Prostate gland (tissue), 2 donors: Measurements from ENCODE around the gene MEGF8. TPM values are rescaled to one million over a fixed set of nuclear protein-coding genes. Genes with fewer than 3 reads are reported as not detected.

Experiments used
- DNase-seq: peaks from one replicate; pipeline ENCODE4 v3.0.0-alpha.2; 2019; ENCODE audit warnings: low spot score
- H3K27ac ChIP-seq, 2 donors: fragments of 200-600 bp; sonication (generic); 2 replicates each; pipeline ENCODE4 v1.5.1; 2017 to 2019
- H3K27me3 ChIP-seq: fragments of 200-600 bp; sonication (generic); replicated peaks from 2 replicates; pipeline ENCODE4 v1.5.1; 2019; ENCODE audit not compliant: insufficient read depth
- H3K36me3 ChIP-seq, 2 donors: fragments of 200-600 bp; sonication (generic); 1 replicate in 1 of 2; 2 replicates in 1 of 2; pipeline versions ENCODE4 v1.5.1 to v1.8.1; 2017 to 2019
- H3K4me1 ChIP-seq: fragments of 200-600 bp; sonication (generic); replicated peaks from 2 replicates; pipeline ENCODE4 v1.5.1; 2019
- H3K4me3 ChIP-seq, 2 donors: fragments of 200-600 bp; sonication (generic); 2 replicates each; pipeline ENCODE4 v1.5.1; 2017 to 2019
- H3K9me3 ChIP-seq: fragments of 200-600 bp; sonication (generic); 2 replicates; pipeline ENCODE4 v1.5.1; 2017
- CTCF ChIP-seq, 4 experiments: fragments of 200-600 bp in 2 of 4; fragments of 450-650 bp in 2 of 4; sonication (generic) in 2 of 4; IDR thresholded peaks; 1 replicate in 3 of 4; 2 replicates in 1 of 4; pipeline ENCODE4 v1.5.1; 2016 to 2019; ENCODE audit warnings: antibody characterized with exemption in 4 of 4, mild to moderate bottlenecking in 2 of 4, moderate library complexity in 2 of 4
- POLR2A ChIP-seq: fragments of 450-650 bp; IDR thresholded peaks from one replicate; pipeline ENCODE4 v1.6.1; 2016; ENCODE audit warnings: antibody characterized with exemption, mild to moderate bottlenecking
- POLR2AphosphoS5 ChIP-seq: sonication (generic); formaldehyde crosslinking; IDR thresholded peaks from one replicate; pipeline ENCODE4 v1.6.1; 2017; ENCODE audit warnings: antibody characterized with exemption
- WGBS: methylation state at CpG from one replicate; pipeline ENCODE4 v1.1.5; 2018; 5-methylcytosine and 5-hydroxymethylcytosine counted together
- intact Hi-C: fragments of 100-400 bp; cut with DNase I; formaldehyde crosslinking; loops from one replicate; pipeline ENCODE4 v1.14.2; 2022
- total RNA-seq, 2 donors: library from RNA; depleted of rRNA; stranded (reverse); fragments of >200 nt; gene quantifications; one replicate each; pipeline ENCODE4 v1.1.0, GENCODE V29; 2016

Gene MEGF8
- total RNA-seq, 2 donors from 2014 or later: 22.8 to 30.7 TPM

GRCh38 chr19:42278452-42279154 is 46.8 kb upstream of the MEGF8 start:
- no peak for TF ChIP-seq CTCF (IDR thresholded peaks at IDR 0.05)
- no peak for TF ChIP-seq POLR2A
- TF ChIP-seq POLR2AphosphoS5: no peak
- Histone ChIP-seq H3K9me3 (no peaks in the 10 kb centered on the region), H3K4me3 (no peak overlapping the region), H3K27ac (peak overlapping the region; percentile 91 to 98), H3K27me3 (no peaks in the 10 kb centered on the region), H3K4me1 (peaks cover 35% of the 10 kb centered on the region), H3K36me3 (peaks cover 3 to 9% of the 10 kb centered on the region in 2 donors)
- 43% methylated on average over 5 of the region's 5 CpGs for WGBS
- peak; percentile 46 for DNase-seq
- intact Hi-C loops: loop anchor here (2.0 kb wide), 1 partner anchor 32 kb away; no protein-coding TSS in a partner anchor

- H3K27me3 ChIP-seq: no peaks in the 10 kb centered on the region
- H3K9me3 ChIP-seq: no peaks in the 10 kb centered on the region
- DNase-seq: no peak
- peak overlapping the region; percentile 51 to 84 for H3K4me3 ChIP-seq
- peaks cover 32% of the 10 kb centered on the region for H3K4me1 ChIP-seq
- peak overlapping the region; percentile 91 to 98 for H3K27ac ChIP-seq
- intact Hi-C loops: loop anchor here (2.0 kb wide), 1 partner anchor 33 kb away; no protein-coding TSS in a partner anchor
- WGBS: 13% methylated on average over 6 of the region's 6 CpGs
- peaks cover 0 to 2% of the 10 kb centered on the region in 2 donors for H3K36me3 ChIP-seq
- TF ChIP-seq POLR2AphosphoS5 (no peak), POLR2A (no peak), CTCF (IDR thresholded peaks at IDR 0.05) (no peak)
These were observed 46.1 kb upstream of the MEGF8 start for GRCh38 chr19:42279155-42279901.

GRCh38 chr19:42279902-42280814 is 45.3 kb upstream of the MEGF8 start:
- H3K27me3 ChIP-seq: no peaks in the 10 kb centered on the region
- peak; percentile 92 for DNase-seq
- no peaks in the 10 kb centered on the region for H3K9me3 ChIP-seq
- WGBS: under 1% methylated on average over 47 of the region's 89 CpGs
- TF ChIP-seq POLR2AphosphoS5 (peak; percentile 76), CTCF (IDR thresholded peaks at IDR 0.05) (peak; percentile 78 to 97 (median 92)), POLR2A (peak; percentile 75)
- no peaks in the 10 kb centered on the region for H3K36me3 ChIP-seq
- peaks cover 33% of the 10 kb centered on the region for H3K4me1 ChIP-seq
- H3K27ac ChIP-seq: peak overlapping the region; percentile 91 to 98
- H3K4me3 ChIP-seq: peak overlapping the region; percentile 51 to 84
- intact Hi-C loops: loop anchor here (2.0 kb wide), 1 partner anchor 33 kb away; no protein-coding TSS in a partner anchor

- H3K27ac ChIP-seq: peak overlapping the region; percentile 91 to 98
- peak overlapping the region; percentile 51 to 84 for H3K4me3 ChIP-seq
- H3K9me3 ChIP-seq: no peaks in the 10 kb centered on the region
- peaks cover 40% of the 10 kb centered on the region for H3K4me1 ChIP-seq
- H3K36me3 ChIP-seq: no peaks in the 10 kb centered on the region
- intact Hi-C loops: no loop called here
- no peak for DNase-seq
- TF ChIP-seq POLR2AphosphoS5 (no peak), CTCF (IDR thresholded peaks at IDR 0.05) (no peak)
- H3K27me3 ChIP-seq: no peaks in the 10 kb centered on the region
- WGBS: 2% methylated on average over 18 of the region's 20 CpGs
These were observed 44.7 kb upstream of the MEGF8 start for GRCh38 chr19:42280815-42281145.
